CD4-positive, alpha-beta T cell treated with Interleukin-6 for 4 hours (primary cell): Measurements from ENCODE around the gene SGCA.

Experiments
- DNase-seq: peaks from one replicate; pipeline ENCODE4 v3.0.0-alpha.2; 2020; ENCODE audit warnings: mixed read lengths

SGCA gene

GRCh38 chr17:50183421-50183994 is 17.7 kb downstream of the SGCA start:
- no peak for DNase-seq

DNA sequence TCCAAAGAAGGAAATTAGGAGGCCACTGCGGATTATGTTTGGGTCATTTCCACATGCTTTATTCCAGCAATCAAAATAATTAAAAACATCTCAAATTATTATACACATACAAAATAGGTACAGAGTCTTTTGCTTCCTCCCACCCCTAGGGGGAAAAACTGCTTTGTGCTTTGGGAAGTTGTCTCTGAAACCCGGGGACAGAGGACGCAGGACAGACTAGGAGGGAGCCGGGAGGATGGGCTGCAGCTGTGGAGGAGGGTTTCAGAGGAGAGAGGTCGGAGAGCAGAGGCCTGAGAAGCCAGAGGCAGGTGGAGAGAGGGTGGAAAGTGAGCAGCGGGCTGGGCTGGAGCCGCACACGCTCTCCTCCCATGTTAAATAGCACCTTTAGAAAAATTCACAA is 18.3 kb downstream of the SGCA start:
- DNase-seq, result no peak

DNA sequence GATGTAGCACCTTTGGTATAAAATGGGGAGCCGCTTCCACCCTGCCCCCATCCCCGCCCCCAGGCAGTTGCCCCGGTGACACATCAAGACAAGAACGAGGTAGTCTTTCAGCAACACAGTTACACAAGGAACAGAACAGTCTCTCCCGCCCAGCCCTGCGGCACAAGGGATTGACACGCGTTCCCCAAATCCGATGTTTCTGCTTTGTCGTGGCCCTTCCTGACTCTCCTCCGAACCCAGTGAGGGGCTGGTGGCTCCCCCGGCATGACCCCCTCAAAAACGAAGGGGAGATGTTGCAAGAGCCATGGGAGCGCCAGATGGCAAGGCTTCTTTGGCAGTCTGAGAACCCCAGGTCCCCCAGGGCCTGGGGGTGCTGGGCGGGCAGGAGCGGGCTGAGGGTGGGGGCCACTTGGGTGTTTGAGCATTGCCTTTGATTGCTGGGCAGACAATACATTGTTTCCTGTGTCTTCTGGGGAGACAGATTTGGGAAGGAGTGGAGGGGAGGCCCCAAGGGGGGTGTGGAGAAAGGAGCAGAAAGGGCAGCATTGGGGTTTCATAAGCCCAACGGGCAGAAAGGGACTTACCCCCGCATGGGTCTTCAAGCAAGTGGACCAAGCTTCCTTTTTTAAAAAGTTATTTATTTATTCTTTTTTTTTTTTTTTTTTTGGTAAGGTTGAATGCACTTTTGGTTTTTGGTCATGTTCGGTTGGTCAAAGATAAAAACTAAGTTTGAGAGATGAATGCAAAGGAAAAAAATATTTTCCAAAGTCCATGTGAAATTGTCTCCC is 19.0 kb downstream of the SGCA start:
- no peak for DNase-seq

GRCh38 chr17:50185631-50186471 is 20.0 kb downstream of the SGCA start:
- DNase-seq, result no peak

DNA sequence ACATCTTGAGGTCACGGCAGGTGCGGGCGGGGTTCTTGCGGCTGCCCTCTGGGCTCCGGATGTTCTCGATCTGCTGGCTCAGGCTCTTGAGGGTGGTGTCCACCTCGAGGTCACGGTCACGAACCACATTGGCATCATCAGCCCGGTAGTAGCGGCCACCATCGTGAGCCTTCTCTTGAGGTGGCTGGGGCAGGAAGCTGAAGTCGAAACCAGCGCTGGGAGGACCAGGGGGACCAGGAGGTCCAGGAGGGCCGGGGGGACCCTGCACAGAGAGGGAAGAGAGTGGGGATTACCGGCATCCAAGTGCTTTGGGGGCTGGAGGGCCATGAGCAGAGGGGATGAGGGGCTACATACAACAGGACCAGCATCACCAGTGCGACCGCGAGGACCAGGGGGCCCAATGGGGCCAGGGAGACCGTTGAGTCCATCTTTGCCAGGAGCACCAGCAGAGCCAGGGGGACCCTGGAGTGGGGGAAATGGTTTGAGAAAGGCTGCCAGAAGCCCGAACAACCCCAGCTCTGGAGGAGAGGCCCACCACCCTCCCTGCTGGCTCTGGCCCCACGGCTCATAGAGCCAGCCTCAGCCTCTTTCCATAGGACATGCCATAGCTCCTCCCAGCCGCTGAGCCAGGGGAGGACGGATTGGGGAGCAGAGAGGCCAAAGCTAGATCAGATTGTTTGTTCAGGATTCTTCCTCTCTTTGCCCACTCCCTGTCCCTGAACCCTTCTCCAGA is 21.0 kb downstream of the SGCA start:
- DNase-seq, result no peak

GRCh38 chr17:50187394-50187725 is 21.6 kb downstream of the SGCA start:
- DNase-seq, result no peak

GRCh38 chr17:50187751-50188530 is 22.1 kb downstream of the SGCA start:
- DNase-seq, result no peak

DNA sequence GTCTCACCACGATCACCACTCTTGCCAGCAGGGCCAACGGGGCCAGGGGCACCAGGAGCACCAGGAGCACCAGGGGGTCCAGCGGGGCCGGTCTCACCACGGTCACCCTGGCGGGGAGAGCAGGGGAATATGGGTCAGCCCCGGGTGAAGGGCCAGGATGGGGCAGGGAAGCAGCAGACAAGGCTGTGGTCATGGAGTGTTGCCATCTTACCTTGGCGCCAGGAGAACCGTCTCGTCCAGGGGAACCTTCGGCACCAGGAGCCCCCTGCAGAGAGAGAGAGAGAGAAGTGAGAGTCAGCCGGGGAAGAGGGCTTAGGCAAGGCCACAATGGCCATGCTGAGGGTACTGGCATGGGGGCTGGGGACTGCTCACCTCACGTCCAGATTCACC is 22.7 kb downstream of the SGCA start:
- DNase-seq, result no peak

DNA sequence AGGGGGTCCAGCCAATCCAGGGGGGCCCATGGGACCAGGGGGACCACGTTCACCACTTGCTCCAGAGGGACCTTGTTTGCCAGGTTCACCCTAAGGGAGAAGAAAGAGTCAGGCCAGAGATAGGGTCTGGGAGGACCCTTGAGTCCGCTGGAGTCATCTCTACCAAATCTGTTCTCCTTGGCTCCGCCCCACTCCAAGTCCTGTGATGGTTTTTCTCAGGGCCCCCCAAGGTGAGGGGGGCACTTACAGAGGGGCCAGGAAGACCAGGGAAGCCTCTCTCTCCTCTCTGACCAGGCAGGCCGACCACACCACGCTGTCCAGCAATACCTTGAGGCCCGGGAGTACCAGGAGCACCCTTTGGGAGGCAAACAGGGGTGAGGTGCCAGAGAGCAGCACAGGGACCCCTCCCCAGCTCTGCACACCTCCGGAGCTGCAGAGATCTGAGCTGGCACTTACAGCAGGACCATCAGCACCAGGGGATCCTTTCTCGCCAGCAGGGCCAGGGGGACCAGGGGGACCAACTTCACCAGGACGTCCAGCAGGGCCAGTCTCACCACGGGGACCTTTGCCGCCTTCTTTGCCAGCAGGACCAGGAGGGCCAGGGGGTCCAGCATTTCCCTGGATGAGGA is 23.2 kb downstream of the SGCA start:
- DNase-seq, result no peak

DNA sequence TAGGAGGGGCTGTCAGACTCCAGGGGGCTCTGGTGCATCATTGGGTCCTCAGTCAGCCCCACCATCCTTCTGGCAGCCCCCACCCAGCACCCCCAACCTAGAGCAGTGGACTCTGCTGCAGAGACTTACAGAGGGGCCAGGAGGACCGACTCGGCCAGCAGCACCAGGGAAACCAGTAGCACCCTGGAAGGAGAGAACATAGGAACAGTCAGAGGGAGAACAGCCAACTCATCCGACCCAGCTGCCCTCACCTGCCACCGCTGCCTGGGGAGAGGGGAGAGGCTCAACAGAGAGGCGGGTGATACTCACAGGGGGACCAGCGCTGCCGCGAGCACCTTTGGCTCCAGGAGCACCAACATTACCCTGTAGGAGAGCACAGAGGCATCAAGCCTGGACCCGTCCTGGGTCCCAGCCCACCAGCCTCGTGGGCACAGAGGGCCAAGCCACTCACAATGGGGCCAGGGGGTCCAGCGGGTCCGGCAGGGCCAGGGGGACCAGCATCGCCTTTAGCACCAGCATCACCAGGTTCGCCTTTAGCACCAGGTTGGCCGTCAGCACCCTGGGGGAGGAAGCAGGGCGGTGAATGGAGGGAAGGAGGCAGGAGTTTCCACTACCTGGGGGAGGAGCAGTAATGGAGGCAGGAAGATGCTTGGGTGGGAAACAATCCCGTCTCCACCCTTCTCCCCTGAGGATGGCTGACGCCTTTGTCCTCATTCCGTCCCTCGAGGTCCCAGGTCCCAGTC is 23.9 kb downstream of the SGCA start:
- no peak for DNase-seq

- no peak for DNase-seq
These were observed 24.4 kb downstream of the SGCA start for GRCh38 chr17:50190293-50190602.

- no peak for DNase-seq
These were observed 25.0 kb downstream of the SGCA start for GRCh38 chr17:50190603-50191358.

- no peak for DNase-seq
These were observed 25.7 kb downstream of the SGCA start for GRCh38 chr17:50191359-50192143.

- no peak for DNase-seq
These were observed 26.4 kb downstream of the SGCA start for GRCh38 chr17:50192144-50192617.

GRCh38 chr17:50192618-50193291 is 26.9 kb downstream of the SGCA start:
- no peak for DNase-seq

DNA sequence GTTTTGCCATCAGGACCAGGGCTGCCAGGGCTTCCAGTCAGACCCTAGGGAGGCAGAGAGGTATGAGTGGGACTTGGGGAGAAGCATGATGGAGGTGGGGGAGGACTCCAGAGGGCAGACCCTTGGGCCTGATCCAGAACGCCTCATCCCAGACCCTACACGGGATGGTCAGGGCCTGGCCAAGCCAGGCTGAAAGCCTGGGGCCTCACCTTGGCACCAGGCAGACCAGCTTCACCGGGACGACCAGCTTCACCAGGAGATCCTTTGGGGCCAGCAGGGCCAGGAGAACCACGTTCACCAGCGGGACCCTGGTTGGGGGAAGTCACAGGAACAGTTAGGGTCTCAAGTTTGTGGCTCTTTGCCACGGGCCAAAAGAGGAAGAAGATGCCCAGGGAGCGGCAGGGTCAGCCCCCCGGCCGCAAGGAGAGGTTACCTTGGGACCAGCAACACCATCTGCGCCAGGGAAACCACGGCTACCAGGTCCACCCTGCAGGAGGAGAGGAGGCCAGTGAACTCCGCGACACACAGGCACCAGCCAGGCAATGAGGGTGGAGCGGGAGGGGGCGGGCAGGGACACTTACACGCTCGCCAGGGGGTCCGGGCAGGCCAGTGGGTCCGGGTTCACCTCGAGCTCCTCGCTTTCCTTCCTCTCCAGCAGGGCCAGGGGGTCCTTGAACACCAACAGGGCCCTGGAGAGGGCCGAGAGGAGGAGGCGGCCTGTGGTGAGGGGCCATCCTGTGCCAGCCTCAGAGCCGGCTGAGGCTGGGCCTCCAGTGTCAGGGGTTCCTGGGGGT is 28.5 kb downstream of the SGCA start:
- no peak for DNase-seq

- no peak for DNase-seq
These were observed 29.4 kb downstream of the SGCA start for GRCh38 chr17:50194934-50195865.
